Kidney (tissue), 14 donors: Measurements from ENCODE around the gene ZNF837. TPM values are rescaled to one million over a fixed set of nuclear protein-coding genes. Genes with fewer than 3 reads are reported as not detected.

ENCODE experiments used
- DNase-seq, 5 donors: peaks; one replicate each; pipeline ENCODE4 v3.0.0-alpha.2; 2013 to 2020
- FAIRE-seq: peaks from 2 replicates; lab custom pipeline; 2012; peaks lifted over from hg19 to GRCh38; lab: Jason Lieb, UNC
- H3K27ac ChIP-seq, 2 donors: one replicate each; pipeline ENCODE4 v1.7.0; 2013; ENCODE audit warnings: low read depth in 2 of 2, low read length in 2 of 2, inconsistent platforms in 1 of 2
- H3K27me3 ChIP-seq: one replicate; pipeline ENCODE4 v1.7.1; 2013; ENCODE audit warnings: low read length, inconsistent platforms; ENCODE audit not compliant: control insufficient read depth, insufficient read depth
- H3K36me3 ChIP-seq, 3 donors: one replicate each; pipeline versions ENCODE4 v1.7.0 to v1.7.1; 2013; ENCODE audit warnings: low read length in 3 of 3, control low read depth in 1 of 3, inconsistent platforms in 1 of 3; ENCODE audit not compliant: insufficient read depth in 3 of 3, control insufficient read depth in 2 of 3
- H3K4me1 ChIP-seq, 3 donors: one replicate each; pipeline versions ENCODE4 v1.7.0 to v1.7.1; 2013; ENCODE audit warnings: low read length in 3 of 3, inconsistent platforms in 1 of 3, low read depth in 1 of 3; ENCODE audit not compliant: control insufficient read depth in 2 of 3, insufficient read depth in 2 of 3
- H3K4me3 ChIP-seq, 3 donors: one replicate each; pipeline versions ENCODE4 v1.7.0 to v1.8.1; 2013; ENCODE audit warnings: low read length in 3 of 3, control low read depth in 1 of 3, inconsistent platforms in 1 of 3
- H3K9ac ChIP-seq, 3 donors: one replicate each; pipeline versions ENCODE4 v1.7.0 to v1.7.1; 2013; ENCODE audit warnings: low read length in 3 of 3, control low read depth in 1 of 3, inconsistent platforms in 1 of 3
- H3K9me3 ChIP-seq, 3 donors: one replicate each; pipeline versions ENCODE4 v1.7.0 to v1.7.1; 2013; ENCODE audit warnings: low read length in 3 of 3, control low read depth in 1 of 3, inconsistent platforms in 1 of 3; ENCODE audit not compliant: control insufficient read depth in 2 of 3, insufficient read depth in 1 of 3
- CTCF ChIP-seq: IDR thresholded peaks from 3 replicates; pipeline ENCODE4 v1.5.1; 2012; ENCODE audit warnings: mild to moderate bottlenecking, moderate library complexity, borderline replicate concordance; ENCODE audit not compliant: insufficient read depth; ENCODE audit errors: extremely low read depth
- intact Hi-C: fragments of 100-400 bp; cut with DNase I; formaldehyde crosslinking; loops from one replicate; pipeline ENCODE4 v1.11.1; 2022
- polyA plus RNA-seq: library from polyadenylated mRNA; stranded (reverse); fragments of 350-450 nt; fragmentation: Illumina TruSeq; extraction: RNeasy Lipid Tissue Mini Kit (QIAGEN cat#74804); gene quantifications from one replicate; pipeline ENCODE4 v1.2.3, GENCODE V29; 2014; ENCODE audit warnings: low read depth, low replicate concordance; ENCODE audit not compliant: insufficient read depth
- total RNA-seq: library from RNA; stranded (reverse); fragmentation: NEBNext Ultra II Directional; extraction: Animal tissue kit (Norgen Biotek cat#: 25700); gene quantifications from one replicate; pipeline ENCODE4 v1.2.1, GENCODE V29; 2021
- donor health status: control.
- donor health status: control.
- donor health status: control.
- donor health status: control.
- donor health status: control.
- donor health status: DM: yes; HTN: yes; CAD: no.
- donor health status: Normal renal cell carcinoma (clear cell type).

Gene ZNF837
- total and polyA plus RNA-seq, 2 donors from 2014 or later = 3.6 to 5.0 TPM

GRCh38 chr19:58392945-58393724, 12.3 kb upstream of the ZNF837 start:
- H3K4me1 ChIP-seq = peaks cover 2 to 3% (median 2%) of the 10 kb centered on the region in 3 donors
- intact Hi-C loops = no loop called here
- H3K36me3 ChIP-seq = peaks cover 2 to 39% (median 13%) of the 10 kb centered on the region in 3 donors
- DNase-seq = peak in 1 of 5 donors; percentile 51
- no peak overlapping the region for H3K4me3 ChIP-seq
- no peak overlapping the region for H3K9ac ChIP-seq
- no peak overlapping the region for H3K27ac ChIP-seq
- no peaks in the 10 kb centered on the region for H3K9me3 ChIP-seq
- TF ChIP-seq CTCF = no peak
- no peak for FAIRE-seq
- H3K27me3 ChIP-seq = peaks cover 2% of the 10 kb centered on the region

DNA sequence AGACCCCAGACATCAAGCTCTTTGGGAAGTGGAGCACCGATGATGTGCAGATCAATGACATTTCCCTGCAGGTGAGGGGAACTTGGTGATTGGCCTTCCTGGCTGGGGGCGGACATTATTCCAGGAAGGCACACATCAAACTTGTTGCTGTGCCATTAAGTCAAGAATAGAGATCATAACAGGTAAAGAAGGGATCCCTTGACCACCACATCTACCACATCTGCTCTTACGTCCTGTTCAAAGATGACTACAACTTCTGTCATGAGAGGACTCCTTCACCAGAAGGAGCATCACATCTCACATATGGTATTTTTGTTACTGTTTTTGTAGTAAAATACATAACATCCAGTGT, 7.3 kb upstream of the ZNF837 start:
- intact Hi-C loops = no loop called here
- H3K4me3 ChIP-seq = peak overlapping the region in 2 of 3 donors; percentile 87 to 98
- H3K9ac ChIP-seq = no peak overlapping the region
- H3K4me1 ChIP-seq = peaks cover 3 to 13% (median 7%) of the 10 kb centered on the region in 3 donors
- DNase-seq = peak in 1 of 5 donors; percentile 46
- no peak for FAIRE-seq
- no peak overlapping the region for H3K27ac ChIP-seq
- no peaks in the 10 kb centered on the region for H3K9me3 ChIP-seq
- no peaks in the 10 kb centered on the region for H3K27me3 ChIP-seq
- TF ChIP-seq CTCF = no peak
- peaks cover 2 to 26% (median 4%) of the 10 kb centered on the region in 3 donors for H3K36me3 ChIP-seq

DNA sequence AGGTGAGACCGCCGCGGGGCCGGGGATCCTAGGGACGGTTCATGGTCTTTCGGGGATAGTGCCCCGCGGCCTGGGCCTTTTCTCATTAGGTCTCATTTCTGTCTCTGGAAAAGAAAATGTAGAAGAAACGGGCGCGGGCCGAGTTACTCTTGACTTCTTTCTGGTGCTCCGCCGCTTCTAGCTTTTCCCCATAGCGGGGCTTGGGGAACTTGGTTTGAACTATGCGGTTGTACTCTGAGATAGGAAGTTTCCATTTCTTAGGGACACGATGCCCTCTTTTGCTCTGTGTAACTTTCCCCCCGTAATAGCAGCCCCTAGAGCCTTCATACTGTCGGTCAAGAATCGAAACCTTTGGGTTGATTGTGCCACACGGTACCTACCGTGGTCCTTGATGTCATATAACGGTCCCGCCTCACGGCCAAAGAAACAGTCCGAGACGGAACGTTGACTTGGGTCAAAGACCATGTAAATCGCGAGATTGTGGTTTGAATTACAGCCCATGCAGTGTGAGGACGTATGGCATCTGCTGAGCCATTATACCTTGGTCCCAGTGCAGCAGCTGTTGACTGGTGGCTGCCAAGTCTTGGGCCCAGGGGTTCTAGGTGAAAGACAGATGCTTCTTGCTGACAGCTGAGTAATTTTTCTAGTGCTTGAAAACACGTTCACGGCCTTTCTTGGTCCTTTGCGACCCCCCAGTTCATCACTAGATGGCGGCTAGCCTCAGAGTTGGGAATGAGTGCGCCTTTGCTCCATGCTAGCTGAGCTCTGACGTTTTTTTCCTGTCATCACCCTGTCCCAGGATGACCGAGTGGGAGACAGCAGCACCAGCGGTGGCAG, 6.7 kb upstream of the ZNF837 start:
- Histone ChIP-seq H3K9ac (peak overlapping the region; percentile 57 to 91 (median 82)), H3K27me3 (no peaks in the 10 kb centered on the region), H3K36me3 (peaks cover 0 to 20% (median 2%) of the 10 kb centered on the region in 3 donors), H3K4me3 (peak overlapping the region; percentile 87 to 98 (median 88)), H3K27ac (no peak overlapping the region), H3K9me3 (no peaks in the 10 kb centered on the region), H3K4me1 (peaks cover 3 to 13% (median 7%) of the 10 kb centered on the region in 3 donors)
- FAIRE-seq = no peak
- no peak for TF ChIP-seq CTCF
- peak in 1 of 5 donors; percentile 8 for DNase-seq
- intact Hi-C loops = no loop called here
